GM12878 (cell line): ENCODE results near the gene CLEC12A. TPM values are rescaled to one million over a fixed set of nuclear protein-coding genes. Genes with fewer than 3 reads are reported as not detected.

Experiments
- ATAC-seq: fragments of 200-7000 bp; cut with Tn5 transposase; 3 replicates; pipeline ENCODE4 v1.9.1; 2020; ENCODE audit warnings: mild to moderate bottlenecking, moderate library complexity
- BruUV-seq: library from RNA; stranded (reverse); fragments of 400-500 nt; replicated peaks from 2 replicates; lab custom pipeline; 2021; lab: Mats Ljungman, UMichigan
- CTCF ChIA-PET: fragments of 300-600 bp; sonication (Branson Sonifier 250); formaldehyde crosslinking; extraction: SDS; loops from one replicate; lab custom pipeline; 2021; ENCODE audit warnings: inconsistent platforms; lab: Yijun Ruan, JAX
- POLR2A ChIA-PET: fragments of 350-600 bp; formaldehyde crosslinking; extraction: SDS; loops from one replicate; lab custom pipeline; 2021; ENCODE audit warnings: inconsistent platforms; lab: Charles Lee
- RAD21 ChIA-PET: fragments of 300-600 bp; sonication (Branson Sonifier 250); formaldehyde crosslinking; loops from one replicate; lab custom pipeline; 2023; ENCODE audit warnings: antibody characterized with exemption; ENCODE audit not compliant: unreplicated experiment; lab: Charles Lee
- SMC1A ChIA-PET: fragments of 300-600 bp; sonication (Branson Sonifier 250); formaldehyde crosslinking; loops from one replicate; lab custom pipeline; 2023; ENCODE audit not compliant: unreplicated experiment, uncharacterized antibody; lab: Charles Lee
- DNase-seq: peaks from one replicate; pipeline ENCODE4 v3.0.0-alpha.2; 2011; ENCODE audit warnings: low read depth, low spot score
- FAIRE-seq: peaks from 3 replicates; lab custom pipeline; 2011; peaks lifted over from hg19 to GRCh38; lab: Jason Lieb, UNC
- H2AFZ ChIP-seq: 2 replicates; pipeline ENCODE4 v1.6.0; 2011; ENCODE audit warnings: low read depth, low read length, control low read depth; ENCODE audit not compliant: control insufficient read depth
- H3K27ac ChIP-seq: 2 replicates; pipeline ENCODE4 v1.5.1; 2011; ENCODE audit warnings: control low read depth; ENCODE audit not compliant: control insufficient read depth, insufficient read depth
- H3K27me3 ChIP-seq, 2 experiments: replicated peaks in 1 of 2; 2 replicates each; pipeline versions ENCODE4 v1.6.0 to v1.6.1; 2011; ENCODE audit warnings: low read length in 1 of 2; ENCODE audit not compliant: control insufficient read depth in 2 of 2, insufficient read depth in 2 of 2
- H3K36me3 ChIP-seq, 2 experiments: 2 replicates each; pipeline ENCODE4 v1.5.1; 2011; ENCODE audit warnings: low read length in 1 of 2; ENCODE audit not compliant: control insufficient read depth in 2 of 2, insufficient read depth in 2 of 2
- H3K4me1 ChIP-seq: 2 replicates; pipeline ENCODE4 v1.6.1; 2011; ENCODE audit warnings: mild to moderate bottlenecking, low read length, moderate library complexity, mixed read lengths; ENCODE audit not compliant: control insufficient read depth, insufficient read depth
- H3K4me2 ChIP-seq: 2 replicates; pipeline ENCODE4 v1.6.0; 2011; ENCODE audit warnings: control low read depth; ENCODE audit not compliant: control insufficient read depth, insufficient read depth
- H3K4me3 ChIP-seq: fragments of 200-600 bp; sonication (generic); 2 replicates; pipeline ENCODE4 v1.5.1; 2016
- H3K79me2 ChIP-seq: 2 replicates; pipeline ENCODE4 v1.6.0; 2011; ENCODE audit warnings: low read length; ENCODE audit not compliant: control insufficient read depth, insufficient read depth
- H3K9ac ChIP-seq: 2 replicates; pipeline ENCODE4 v1.8.0; 2011; ENCODE audit warnings: low read length, control low read depth, mixed read lengths; ENCODE audit not compliant: control insufficient read depth, insufficient read depth
- H3K9me3 ChIP-seq: replicated peaks from 3 replicates; pipeline ENCODE4 v1.5.1; 2011; ENCODE audit warnings: mild to moderate bottlenecking, low read length; ENCODE audit not compliant: control insufficient read depth, insufficient read depth
- H4K20me1 ChIP-seq: 2 replicates; pipeline ENCODE4 v1.6.0; 2011; ENCODE audit not compliant: control insufficient read depth, insufficient read depth
- BCL3 ChIP-seq: IDR thresholded peaks from 2 replicates; pipeline ENCODE4 v1.6.1; 2011; ENCODE audit warnings: borderline replicate concordance, low read depth, mild to moderate bottlenecking, moderate library complexity, low read length; ENCODE audit not compliant: insufficient read depth, poor library complexity, severe bottlenecking
- CREM ChIP-seq: IDR thresholded peaks from 2 replicates; pipeline ENCODE4 v1.6.1; 2014; ENCODE audit warnings: antibody characterized with exemption, low read depth
- MEF2A ChIP-seq: IDR thresholded peaks from 2 replicates; pipeline ENCODE4 v1.6.1; 2011; ENCODE audit warnings: low read depth, mild to moderate bottlenecking, low read length, moderate library complexity; ENCODE audit not compliant: insufficient read depth
- RAD21 ChIP-seq: IDR thresholded peaks from 2 replicates; pipeline ENCODE4 v1.6.1; 2011; ENCODE audit warnings: mild to moderate bottlenecking, low read depth, low read length, moderate library complexity; ENCODE audit not compliant: insufficient read depth
- SMC3 ChIP-seq: IDR thresholded peaks from 2 replicates; pipeline ENCODE4 v1.6.1; 2011; ENCODE audit warnings: low read length, improper control_type of control experiment, borderline replicate concordance
- ZNF687 ChIP-seq: fragments of 450-650 bp; IDR thresholded peaks from 2 replicates; pipeline ENCODE4 v1.6.1; 2017; ENCODE audit warnings: mild to moderate bottlenecking, moderate library complexity
- WGBS: methylation state at CpG from one replicate; pipeline ENCODE4 v1.1.6; 2016; ENCODE audit warnings: low lambda C conversion rate; ENCODE audit not compliant: insufficient replicate concordance, insufficient coverage; ENCODE audit errors: missing lambda C conversion rate; 5-methylcytosine and 5-hydroxymethylcytosine counted together
- in situ Hi-C: fragments of 300-500 bp; cut with MboI; formaldehyde crosslinking; loops from 9 replicates; pipeline ENCODE4 v1.14.3; 2018; ENCODE audit warnings: mixed read lengths
- intact Hi-C: fragments of 100-400 bp; cut with micrococcal nuclease; formaldehyde crosslinking; loops from one replicate; pipeline ENCODE4 v1.14.2; 2022; ENCODE audit not compliant: unreplicated experiment
- polyA plus RNA-seq, 11 experiments: library from polyadenylated mRNA; depleted of rRNA in 4 of 11; unstranded in 6 of 11; stranded (reverse) in 5 of 11; fragments of >200 nt; fragmentation: Nextera tagmentation in 4 of 11; fragmentation: Illumina TruSeq in 1 of 11; extraction: Ambion mirVana in 4 of 11; extraction: Trizol in 1 of 11; gene quantifications; 1 replicate in 1 of 11; 2 replicates in 10 of 11; pipeline versions ENCODE4 v1.2.1 to v1.2.3, GENCODE V29; 2011 to 2016; ENCODE audit warnings: inconsistent platforms in 2 of 11, missing spikeins in 2 of 11, low read depth in 1 of 11
- total RNA-seq, 4 experiments: library from RNA; depleted of rRNA in 3 of 4; stranded (reverse); fragments of >200 nt in 3 of 4; fragmentation: Illumina TruSeq in 1 of 4; extraction: Trizol in 1 of 4; gene quantifications; 2 replicates each; pipeline versions ENCODE4 v1.2.1 to v1.2.3, GENCODE V29; 2013 to 2021
- TF ChIP-seq, protein P1 (sequence below), 3 experiments: IDR thresholded peaks in 2 of 3; conservative IDR thresholded peaks in 1 of 3; 2 replicates each; pipeline ENCODE4 v1.5.1; 2011; ENCODE audit warnings: low read depth in 3 of 3, low read length in 3 of 3, mild to moderate bottlenecking in 3 of 3, control low read depth in 2 of 3, moderate library complexity in 2 of 3, inconsistent platforms in 1 of 3, mixed read lengths in 1 of 3; ENCODE audit not compliant: control insufficient read depth in 2 of 3, insufficient read depth in 1 of 3; ENCODE audit errors: extremely low read depth in 1 of 3

The CLEC12A gene
- total and polyA plus RNA-seq, 10 of the 15 experiments (the other 5 are each of a cell fraction or from before 2014, with no cell fraction given) = 0.07 to 0.21 TPM; not detected in 8

GRCh38 chr12:9925705-9926393, 45.4 kb upstream of the CLEC12A start:
- ChIA-PET RAD21 (interaction anchor here (1.0 to 2.4 kb wide), 4 partner anchors 128 to 183 kb away, joined by 3 to 20 read pairs (median 4); no protein-coding TSS in a partner anchor), POLR2A (no interaction called here), SMC1A (interaction anchor here (0.8 to 5.4 kb wide), 9 partner anchors 8 to 176 kb away, joined by 3 to 50 read pairs (median 4); no protein-coding TSS in a partner anchor), CTCF (interaction anchor here (0.6 to 5.1 kb wide), 13 partner anchors 8 to 234 kb away, joined by 3 to 97 read pairs (median 4); partner anchors contain the start of gene CLEC12B)
- Histone ChIP-seq H3K4me3 (no peak overlapping the region), H3K27ac (no peak overlapping the region), H3K4me1 (no peaks in the 10 kb centered on the region), H2AFZ (peak overlapping the region; percentile 11), H3K4me2 (no peak overlapping the region), H3K27me3 (no peaks in the 10 kb centered on the region), H4K20me1 (no peaks in the 10 kb centered on the region), H3K9me3 (no peaks in the 10 kb centered on the region), H3K9ac (no peak overlapping the region), H3K36me3 (no peaks in the 10 kb centered on the region), H3K79me2 (no peaks in the 10 kb centered on the region)
- DNase-seq = no peak
- in situ Hi-C loops (loop anchor here (5.0 kb wide), 2 partner anchors 109 to 179 kb away; no protein-coding TSS in a partner anchor), intact Hi-C loops (loop anchor here (1.0 kb wide), 2 partner anchors 112 to 176 kb away; no protein-coding TSS in a partner anchor)
- TF ChIP-seq RAD21 = peak; percentile 59
- no peak for TF ChIP-seq CREM
- TF ChIP-seq, protein P1, sequence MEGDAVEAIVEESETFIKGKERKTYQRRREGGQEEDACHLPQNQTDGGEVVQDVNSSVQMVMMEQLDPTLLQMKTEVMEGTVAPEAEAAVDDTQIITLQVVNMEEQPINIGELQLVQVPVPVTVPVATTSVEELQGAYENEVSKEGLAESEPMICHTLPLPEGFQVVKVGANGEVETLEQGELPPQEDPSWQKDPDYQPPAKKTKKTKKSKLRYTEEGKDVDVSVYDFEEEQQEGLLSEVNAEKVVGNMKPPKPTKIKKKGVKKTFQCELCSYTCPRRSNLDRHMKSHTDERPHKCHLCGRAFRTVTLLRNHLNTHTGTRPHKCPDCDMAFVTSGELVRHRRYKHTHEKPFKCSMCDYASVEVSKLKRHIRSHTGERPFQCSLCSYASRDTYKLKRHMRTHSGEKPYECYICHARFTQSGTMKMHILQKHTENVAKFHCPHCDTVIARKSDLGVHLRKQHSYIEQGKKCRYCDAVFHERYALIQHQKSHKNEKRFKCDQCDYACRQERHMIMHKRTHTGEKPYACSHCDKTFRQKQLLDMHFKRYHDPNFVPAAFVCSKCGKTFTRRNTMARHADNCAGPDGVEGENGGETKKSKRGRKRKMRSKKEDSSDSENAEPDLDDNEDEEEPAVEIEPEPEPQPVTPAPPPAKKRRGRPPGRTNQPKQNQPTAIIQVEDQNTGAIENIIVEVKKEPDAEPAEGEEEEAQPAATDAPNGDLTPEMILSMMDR (IDR thresholded peaks at IDR 0.05 in 2 of 3, conservative IDR thresholded peaks at IDR 0.05 in 1 of 3; ENCODE audit: control insufficient read depth in 2 of 3, extremely low read depth in 1 of 3, insufficient read depth in 1 of 3, low read depth in 3 of 3, low read length in 3 of 3) = peak; percentile 38 to 46 (median 43); a peak in 5 of 6 replicates
- no peak for TF ChIP-seq BCL3
- TF ChIP-seq SMC3 = peak; percentile 72
- no peak for TF ChIP-seq ZNF687
- TF ChIP-seq MEF2A = no peak
- FAIRE-seq = peak; percentile 65
- ATAC-seq = peak; percentile 67
- BruUV-seq = no TSS peak
- WGBS = 10% methylated on average over 5 of the region's 5 CpGs
